Activated CD8-positive, alpha-beta memory T cell treated with anti-CD3 and anti-CD28 coated beads for 36 hours (primary cell): ENCODE results near the gene CCDC174. TPM values are rescaled to one million over a fixed set of nuclear protein-coding genes. Genes with fewer than 3 reads are reported as not detected.
"Not testable (repeated sequence)": the region's sequence is repeated elsewhere in the genome, so short reads cannot be mapped to it uniquely, and the experiment has no call there.

Experiments
- CTCF ChIA-PET: fragments of 350-600 bp; sonication (Branson Sonifier 250); formaldehyde crosslinking; loops from one replicate; lab custom pipeline; 2021; ENCODE audit warnings: antibody characterized with exemption; lab: Charles Lee
- POLR2A ChIA-PET: fragments of 350-600 bp; sonication (Branson Sonifier 250); formaldehyde crosslinking; loops from one replicate; lab custom pipeline; 2021; ENCODE audit warnings: antibody characterized with exemption; lab: Charles Lee
- total RNA-seq, 2 experiments: library from RNA; stranded (reverse); gene quantifications; one replicate each; pipeline ENCODE4 v1.2.3, GENCODE V29; 2021

CCDC174 gene
- 10 to 100 TPM; 12.6 to 15.3 TPM for total RNA-seq

DNA sequence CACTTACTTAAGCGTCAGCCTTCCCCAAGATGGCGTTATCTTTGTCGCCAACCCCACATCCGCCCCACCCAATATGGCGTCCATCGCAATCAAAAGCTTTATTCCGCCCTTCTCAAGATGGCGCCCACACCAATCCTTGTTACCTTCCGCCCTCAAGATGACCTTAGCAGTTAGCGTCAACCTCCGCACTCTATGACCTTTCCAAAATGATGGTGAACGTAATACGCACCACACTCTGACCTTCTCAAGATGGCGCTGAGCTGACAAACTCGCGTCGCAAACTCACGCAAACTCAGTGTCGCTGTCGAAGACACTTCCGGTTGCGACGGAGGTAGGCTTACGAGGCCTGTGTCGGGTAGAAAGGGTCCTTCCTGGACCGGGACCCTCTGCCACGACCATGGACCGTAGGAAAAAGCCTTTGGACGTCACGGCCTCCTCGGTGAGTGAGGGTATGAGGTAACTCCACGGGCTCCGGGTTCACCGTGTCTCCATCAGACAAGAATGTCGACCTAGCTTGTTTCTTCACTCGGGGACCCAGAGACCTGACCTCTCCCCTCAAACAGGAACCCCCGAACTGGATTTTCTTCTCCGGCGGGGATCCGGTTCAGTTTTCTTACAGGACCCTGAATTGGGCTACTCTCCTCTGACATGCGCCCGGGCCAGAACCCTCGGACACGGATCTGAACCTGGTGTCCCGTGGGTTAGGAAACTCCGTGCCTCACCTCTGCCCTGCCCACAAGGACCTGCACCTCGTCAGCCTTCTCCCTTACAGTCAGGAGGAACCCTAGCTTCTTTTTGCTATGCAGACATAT is at the start of gene CCDC174:
Gene CCDC174, plus strand, starts transcription at position 323 of the 812 bp plus-strand sequence. Its CDS starts 75 bp downstream, at position 398.
- ChIA-PET CTCF (interaction anchor here (1.0 to 1.3 kb wide), 4 partner anchors 12 to 1680 kb away, joined by 3 read pairs; partner anchors contain the start of gene NR2C2), POLR2A (interaction anchor here (0.7 to 1.7 kb wide), 6 partner anchors 9 to 528 kb away, joined by 3 to 9 read pairs (median 4); partner anchors contain the start of genes CHCHD4, LSM3, NR2C2 and SLC6A6)

DNA sequence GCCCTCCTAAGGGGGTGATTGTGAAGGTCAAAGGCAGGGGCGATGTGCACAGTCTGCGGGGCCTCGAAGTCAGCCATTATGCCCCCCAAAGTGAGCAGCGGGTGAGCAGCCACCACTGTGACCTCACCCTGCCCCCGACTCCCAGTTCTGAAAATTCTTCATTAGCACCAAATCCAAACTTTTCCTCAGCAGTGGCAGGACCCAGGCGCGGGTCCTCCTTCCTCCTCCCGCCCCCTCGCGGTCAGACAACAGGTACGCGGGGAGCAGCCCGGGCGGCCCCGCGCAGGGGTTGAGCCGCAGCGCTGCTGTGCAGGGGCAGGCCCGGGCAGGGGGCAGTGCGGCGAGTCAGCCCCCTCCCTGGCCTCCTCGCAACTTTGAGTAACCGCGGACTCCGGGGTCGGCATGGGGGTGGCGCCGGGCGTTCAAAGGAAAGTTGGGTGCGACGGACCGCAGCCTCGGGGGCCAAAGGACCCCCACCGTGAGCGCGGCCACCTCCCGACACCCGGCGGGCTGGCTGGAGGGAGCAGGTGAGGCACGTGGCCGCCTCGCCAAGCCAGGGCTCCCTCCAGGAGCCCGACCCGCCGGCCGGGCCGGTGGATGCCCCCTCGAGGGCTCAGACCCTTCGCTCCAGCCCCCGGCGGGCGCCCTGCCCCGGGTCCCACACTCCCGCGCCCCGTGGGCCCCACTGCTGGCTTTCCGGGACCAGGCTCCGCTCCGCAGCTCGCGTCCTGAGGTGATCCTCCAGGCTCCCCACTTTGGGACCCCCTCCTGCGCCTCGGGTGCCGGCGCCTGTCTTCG is 49.4 kb upstream of the CCDC174 start:
- POLR2A ChIA-PET = no interaction called here
- CTCF ChIA-PET = no interaction called here

DNA sequence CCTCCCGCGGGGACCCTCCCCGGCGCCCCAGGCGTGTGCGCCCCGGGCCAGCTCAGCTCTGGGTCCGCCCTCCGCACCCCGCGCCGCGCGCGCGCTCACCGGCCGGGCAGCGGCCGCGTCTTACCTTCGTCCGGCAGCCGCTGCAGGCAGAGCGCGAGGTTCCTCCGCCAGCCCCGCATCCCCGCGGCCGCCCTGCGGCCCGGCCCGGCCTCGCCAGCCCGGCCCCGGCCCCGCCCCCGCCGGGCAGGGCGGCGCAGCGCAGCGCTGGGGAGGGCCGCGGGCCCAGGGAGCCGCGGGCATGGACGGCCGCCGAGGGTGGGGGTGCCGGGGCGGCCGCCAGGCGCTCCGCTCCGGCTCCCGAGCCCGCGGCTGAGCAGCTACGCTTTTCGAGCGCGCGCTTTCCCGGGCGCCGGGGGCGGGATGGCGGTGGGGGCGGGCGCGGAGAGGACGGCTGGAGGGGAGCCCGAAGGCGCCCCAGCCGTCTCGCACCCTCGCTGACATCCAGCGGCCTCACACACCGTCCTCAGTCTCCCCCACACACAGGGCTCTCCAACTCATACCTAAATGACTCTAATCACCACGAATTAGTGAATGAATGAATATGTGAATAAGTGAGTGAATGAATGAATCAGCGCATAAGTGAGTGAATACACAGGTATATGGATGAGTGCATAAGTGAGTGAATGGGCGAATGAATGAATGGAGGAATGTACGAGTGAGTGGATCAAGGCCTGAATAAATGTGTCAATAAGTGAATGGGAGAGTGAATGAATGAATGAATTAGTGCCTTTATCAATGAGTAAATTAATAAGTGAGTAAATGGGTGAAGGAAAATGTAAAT is 48.5 kb upstream of the CCDC174 start:
- ChIA-PET POLR2A (no interaction called here), CTCF (interaction anchor here (0.8 kb wide), 1 partner anchor 979 kb away, joined by 3 read pairs; no protein-coding TSS in a partner anchor)

DNA sequence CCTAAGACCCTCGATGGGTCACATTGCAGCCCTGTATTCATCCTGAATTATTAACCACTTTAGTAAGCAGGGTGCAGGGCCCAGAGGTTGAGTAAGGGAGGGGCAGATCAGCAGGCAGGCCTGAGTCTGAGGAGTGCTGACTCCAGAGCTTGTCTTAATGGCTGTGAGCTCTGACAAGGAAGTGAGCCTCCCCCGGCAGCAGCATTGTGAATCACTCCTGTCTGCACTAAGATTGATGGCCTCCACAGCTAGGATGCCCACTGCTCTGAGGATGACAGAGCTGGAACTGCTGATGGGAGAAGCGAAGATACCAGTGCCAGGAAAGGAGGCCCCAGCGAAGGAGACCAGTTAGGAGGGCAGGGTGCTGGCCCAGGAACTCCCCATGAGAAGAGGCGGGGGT is 46.5 kb upstream of the CCDC174 start:
- ChIA-PET CTCF (interaction anchor here (0.6 kb wide), 1 partner anchor 185 kb away, joined by 3 read pairs; no protein-coding TSS in a partner anchor), POLR2A (no interaction called here)

DNA sequence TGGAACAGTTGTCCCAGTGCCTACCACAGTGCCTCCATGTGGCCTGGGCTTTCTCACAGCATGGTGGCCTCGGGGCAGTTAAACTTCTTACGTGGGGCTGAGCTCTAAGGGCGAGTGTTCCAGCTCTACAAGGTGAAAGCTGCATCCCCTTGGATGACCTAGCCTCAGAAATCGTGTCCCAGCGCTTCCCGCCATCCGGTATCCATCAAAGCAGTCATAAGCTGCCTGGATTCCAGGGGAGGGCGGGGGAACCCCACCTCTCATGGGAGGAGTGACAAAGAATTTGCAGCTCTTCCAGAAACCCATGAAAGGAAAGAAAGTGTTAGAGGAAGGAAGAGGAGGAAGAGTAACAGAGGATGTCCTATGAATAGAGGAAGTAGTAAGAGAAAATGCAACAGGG is 45.8 kb upstream of the CCDC174 start:
- ChIA-PET CTCF (no interaction called here), POLR2A (no interaction called here)

DNA sequence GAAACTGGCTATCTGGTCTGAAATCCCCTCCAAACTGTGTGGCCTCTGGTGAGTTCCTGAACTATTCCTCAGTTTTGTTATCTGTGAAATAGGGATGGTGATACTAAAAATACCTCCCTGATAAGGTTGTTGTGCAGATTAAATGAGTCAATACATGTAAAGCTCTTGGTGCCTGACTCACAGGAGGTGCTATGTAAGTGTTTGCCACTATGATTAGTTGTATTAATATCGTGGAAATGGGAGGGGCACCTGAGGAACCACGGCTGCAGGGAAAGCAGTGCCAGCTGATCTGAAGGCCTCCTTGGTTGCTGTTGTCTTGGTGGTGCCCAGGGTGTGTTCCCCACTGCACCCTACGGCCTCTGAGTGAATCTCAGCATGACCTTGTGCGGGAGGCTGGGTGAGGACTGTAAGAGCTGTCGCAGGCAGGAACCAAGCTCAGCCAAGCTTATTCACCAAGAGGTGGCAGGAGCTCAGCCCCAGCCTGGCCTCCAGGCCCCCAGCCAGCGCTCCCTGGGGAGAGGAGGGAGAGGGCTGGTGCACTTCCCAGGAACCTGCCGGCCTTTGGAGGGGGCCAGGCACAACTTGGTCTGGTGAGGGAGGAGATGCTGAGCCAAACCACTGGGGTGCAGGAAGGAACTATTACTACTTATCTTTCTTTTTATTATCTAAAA is 44.8 kb upstream of the CCDC174 start:
- ChIA-PET POLR2A (no interaction called here), CTCF (no interaction called here)

DNA sequence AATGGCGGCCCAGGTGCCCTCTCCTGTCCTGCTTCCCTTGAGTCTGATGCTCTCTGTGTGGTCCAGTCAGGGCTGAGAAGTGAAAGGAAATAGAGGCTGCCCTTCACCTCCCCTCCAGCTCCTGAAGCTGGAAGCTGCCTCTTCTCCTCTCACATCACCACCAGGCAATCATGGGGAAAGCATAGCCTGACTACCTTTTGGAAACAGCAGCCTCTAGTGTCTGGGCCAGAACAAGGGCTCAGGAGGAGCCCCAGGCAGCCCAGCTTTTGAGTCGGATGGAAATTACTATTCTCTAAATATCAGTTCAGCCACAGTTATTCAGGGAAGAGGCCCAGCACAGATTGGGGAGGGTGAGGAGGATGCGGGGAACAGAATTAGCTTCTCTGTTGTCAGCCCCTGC is 43.3 kb upstream of the CCDC174 start:
- ChIA-PET CTCF (no interaction called here), POLR2A (no interaction called here)

DNA sequence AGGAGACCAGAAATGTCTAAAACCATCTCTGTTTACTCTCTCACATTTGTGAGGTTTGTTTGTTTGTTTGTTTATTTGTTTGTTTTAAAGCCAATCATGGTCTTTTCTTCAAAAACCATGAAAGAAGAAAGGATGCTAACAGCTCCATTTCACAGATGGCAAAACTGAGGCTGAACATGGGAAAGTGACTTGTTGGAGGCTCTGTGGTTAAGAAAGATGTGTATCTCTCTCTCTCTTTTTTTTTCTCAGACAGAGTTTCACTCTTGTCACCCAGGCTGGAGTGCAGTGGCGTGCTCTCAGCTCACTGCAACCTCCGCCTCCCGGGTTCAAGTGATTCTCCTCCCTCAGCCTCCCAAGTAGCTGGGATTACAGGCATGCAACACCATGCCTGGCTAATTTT is 42.5 kb upstream of the CCDC174 start:
- POLR2A ChIA-PET, CTCF ChIA-PET: not testable (repeated sequence)

DNA sequence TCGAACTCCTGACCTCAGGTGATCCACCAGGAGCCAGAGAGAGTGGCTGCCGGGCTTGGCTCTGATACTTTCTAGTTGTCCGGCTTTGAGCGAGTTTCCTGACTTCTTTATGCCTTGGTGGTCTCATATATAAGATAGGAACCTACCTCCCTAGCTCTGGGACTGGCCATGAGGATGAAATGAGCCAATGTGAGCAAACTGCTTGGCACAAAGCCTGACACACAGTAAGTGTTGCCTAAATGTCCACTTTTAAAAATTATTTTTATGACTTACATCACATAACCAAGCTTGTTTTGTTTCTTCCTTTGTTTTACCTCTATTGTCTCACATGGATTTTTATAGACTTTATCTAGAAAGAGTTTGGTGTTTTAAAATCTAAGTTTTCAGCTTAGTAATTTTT is 42.1 kb upstream of the CCDC174 start:
- POLR2A ChIA-PET = no interaction called here
- CTCF ChIA-PET = no interaction called here

DNA sequence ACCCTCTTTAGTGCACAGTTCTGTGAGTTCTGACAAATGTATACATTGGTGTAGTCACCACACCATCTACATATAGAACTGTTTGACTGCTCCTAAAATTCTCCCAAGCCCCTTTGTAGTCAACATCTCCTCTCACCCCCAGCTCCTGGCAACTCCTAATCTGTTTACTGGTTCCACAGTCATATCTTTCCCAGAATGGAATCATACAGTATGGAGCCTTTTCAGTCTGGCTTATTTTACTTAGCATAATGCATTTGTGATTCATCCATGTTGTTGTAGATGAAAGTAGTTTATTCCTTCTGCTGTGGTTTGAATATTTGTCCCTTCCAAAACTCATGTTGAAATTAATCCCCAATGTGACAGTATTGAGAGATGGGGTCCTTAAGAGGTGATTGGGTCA is 41.6 kb upstream of the CCDC174 start:
- POLR2A ChIA-PET = no interaction called here
- CTCF ChIA-PET = no interaction called here

DNA sequence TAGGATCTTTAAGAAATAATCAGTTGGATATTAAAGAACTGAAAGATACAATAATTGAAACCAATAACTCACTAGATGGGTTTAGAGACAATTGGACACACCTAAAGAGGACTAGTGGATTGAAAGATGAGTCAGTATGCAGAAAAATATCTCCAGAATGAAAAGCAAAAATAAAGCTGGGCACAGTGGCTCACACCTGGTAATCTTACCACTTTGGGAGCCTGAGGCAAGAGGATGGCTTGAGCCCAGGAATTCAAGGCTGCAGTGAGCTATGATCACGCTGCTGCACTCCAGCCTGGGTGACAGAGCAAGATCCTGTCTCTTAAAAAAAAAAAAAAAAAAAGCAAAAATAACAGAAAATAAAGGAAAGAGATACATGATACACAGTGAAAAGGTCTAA is 37.4 kb upstream of the CCDC174 start:
- POLR2A ChIA-PET = no interaction called here

DNA sequence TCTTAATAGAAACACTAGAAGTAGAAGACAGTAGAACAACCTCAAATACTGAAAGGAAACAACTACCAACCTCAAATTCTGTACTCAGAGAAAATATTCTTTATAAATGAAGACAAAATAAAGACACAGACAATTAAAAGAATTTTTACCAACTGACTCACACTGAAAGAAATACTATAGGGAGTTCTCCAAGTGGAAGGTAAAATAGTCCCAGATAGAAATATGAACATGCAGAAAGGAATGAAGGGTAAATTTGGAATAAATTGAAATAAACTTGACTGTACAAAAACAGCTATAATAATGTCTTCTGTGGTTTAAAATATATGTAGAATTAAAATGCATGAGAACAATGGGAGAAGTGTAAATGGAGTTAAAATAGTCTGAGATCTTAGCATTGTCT is 36.7 kb upstream of the CCDC174 start:
- ChIA-PET POLR2A (no interaction called here), CTCF (no interaction called here)

More for the DNA sequence above, 37.4 kb upstream of the CCDC174 start:
- CTCF ChIA-PET = no interaction called here

DNA sequence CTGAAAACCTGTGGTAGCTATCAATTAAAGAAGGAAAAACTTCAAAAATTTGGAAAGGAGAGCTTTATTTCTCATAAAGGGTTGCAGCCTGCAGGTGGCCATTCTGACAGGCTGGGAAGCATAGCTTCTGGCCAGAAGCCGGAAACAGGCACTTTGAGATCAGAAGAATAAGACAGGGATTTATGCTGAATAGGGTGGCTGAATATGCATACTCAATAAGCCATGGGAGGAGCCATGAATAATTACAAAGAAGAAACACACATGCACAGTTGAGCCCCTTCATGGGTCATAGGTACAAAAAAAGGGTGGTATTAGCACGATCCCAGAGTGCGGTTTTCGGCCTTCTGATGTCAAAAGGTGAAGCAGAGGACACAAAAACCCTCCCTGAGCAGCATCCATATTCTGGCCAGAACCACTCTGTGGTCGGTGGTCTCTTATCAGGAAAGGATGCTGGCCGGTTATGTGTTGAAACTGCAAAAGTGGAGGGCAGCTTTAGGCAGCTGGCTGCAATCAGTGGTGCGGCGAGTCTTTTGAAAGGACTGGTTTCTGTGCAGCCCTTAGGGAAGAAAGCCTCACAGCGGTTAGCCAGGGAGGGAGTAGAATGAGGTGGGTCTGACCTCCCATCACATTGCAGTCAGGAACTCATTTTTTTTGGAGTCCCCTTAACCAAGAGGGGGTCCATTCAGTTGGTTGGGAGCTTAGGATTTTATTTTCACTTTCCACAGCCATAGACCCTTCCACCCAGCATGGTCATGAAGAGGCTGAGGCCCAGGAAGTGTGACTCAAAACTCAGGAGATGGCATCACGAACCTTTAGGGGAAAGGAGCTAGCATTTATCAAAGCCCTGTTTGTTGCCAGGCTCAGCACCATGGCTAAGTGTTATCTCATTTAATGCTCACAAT is 34.7 kb upstream of the CCDC174 start:
- ChIA-PET CTCF (no interaction called here), POLR2A (no interaction called here)

DNA sequence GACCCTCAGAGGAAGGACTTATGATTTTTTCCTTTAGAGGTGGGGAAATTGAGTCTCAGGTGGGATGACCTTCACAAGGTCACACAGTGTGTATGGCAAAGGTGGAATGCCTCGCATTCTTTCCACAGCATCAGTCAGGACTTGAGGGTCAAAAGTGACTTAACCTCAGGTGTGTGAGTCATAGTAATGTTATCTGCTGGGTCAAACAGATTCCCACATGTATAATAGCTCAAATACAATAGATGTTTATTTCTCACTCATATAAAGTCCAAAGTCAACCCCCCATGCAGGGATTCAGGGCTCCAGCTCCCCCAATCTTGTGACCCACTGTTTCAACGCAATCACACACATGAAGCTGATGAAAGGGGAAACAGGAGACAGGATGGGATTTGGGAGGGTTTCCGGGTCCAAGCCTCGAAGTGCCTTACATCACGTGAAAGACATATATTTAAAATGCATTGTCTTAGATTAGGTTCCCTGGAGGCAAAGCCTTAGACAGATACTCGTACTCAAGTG is 34.0 kb upstream of the CCDC174 start:
- ChIA-PET POLR2A (no interaction called here), CTCF (no interaction called here)

DNA sequence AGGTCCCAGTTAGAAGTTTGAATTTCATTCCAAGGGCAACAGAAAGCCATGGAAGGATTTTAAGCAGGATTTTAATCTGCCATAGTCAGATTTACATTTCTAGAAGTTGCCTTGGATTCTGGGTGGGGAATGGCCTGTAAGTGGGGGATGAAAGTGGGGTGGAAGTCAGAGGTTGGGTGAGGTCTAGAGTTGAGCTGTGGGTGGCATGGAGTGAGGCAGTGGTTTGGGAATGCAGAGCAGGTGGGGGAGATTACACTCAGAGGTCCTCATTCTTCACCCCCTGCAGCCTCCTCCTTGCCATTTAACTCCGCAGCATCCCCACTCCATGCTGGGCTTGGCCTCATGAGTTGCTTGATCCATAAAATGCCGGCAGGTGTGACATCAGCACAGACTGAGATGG is 32.0 kb upstream of the CCDC174 start:
- ChIA-PET CTCF (no interaction called here), POLR2A (no interaction called here)

DNA sequence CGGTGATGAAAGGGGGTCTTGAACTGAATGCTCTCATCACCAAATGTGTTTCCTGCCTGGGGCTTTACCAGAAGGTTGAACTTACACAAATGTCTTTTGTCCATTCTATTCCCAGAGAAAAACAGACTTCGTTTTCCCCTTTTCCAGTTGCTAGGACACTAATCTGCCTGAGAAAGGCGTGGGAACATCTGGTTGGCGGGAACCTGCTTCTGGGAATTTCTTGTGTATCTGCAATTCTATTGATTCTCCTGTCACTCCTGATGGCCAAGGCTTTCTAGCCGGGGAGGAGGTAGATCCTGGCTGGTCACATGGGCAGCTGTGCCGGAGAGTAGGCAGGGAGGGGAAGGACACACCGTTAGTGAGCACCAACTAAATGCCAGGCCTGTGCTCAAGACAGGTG is 31.1 kb upstream of the CCDC174 start:
- ChIA-PET POLR2A (interaction anchor here (0.6 kb wide), 1 partner anchor 374 kb away, joined by 3 read pairs; no protein-coding TSS in a partner anchor), CTCF (no interaction called here)

DNA sequence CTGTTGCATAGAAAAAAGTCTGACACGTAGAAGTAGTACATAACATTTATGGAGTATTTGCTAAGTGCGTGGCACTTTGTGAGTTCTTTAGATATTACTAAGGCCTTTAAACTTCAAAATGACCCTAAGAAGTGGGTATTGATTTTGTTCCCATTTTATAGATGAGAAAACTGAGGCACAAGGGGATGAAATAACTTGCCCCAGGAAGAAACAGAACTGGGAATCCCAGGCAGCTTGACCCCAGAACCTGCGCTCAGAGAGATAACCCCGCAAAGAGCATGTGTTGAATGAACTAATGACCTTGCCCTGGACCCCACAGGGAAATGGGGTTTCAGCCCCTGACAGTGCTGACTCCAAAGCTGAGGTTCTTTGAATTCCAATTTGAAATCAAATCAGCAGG is 30.5 kb upstream of the CCDC174 start:
- ChIA-PET CTCF (no interaction called here), POLR2A (interaction anchor here (0.6 kb wide), 1 partner anchor 375 kb away, joined by 3 read pairs; no protein-coding TSS in a partner anchor)

DNA sequence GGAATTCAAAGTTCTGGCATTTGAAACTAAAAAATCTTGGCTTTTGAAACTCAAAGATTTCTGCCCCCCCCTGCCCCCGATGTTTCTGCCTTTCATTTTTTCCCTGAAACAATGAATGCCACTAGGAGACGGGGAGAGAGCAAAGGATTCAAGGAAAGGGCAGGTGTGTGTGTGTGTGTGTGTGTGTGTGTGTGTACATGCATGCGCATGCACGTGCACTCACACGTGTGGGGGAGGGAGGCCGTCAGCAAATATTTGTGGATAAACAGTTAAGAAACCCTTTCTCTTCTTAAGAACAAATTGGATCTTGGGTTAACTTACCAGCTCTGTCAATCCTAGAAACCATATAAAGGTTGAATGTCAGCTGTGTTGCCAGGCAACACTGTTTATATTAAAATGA is 29.2 kb upstream of the CCDC174 start:
- ChIA-PET CTCF (no interaction called here), POLR2A (no interaction called here)
